WTC11 (cell line): ENCODE data around the gene CNTFR. TPM values are rescaled to one million over a fixed set of nuclear protein-coding genes. Genes with fewer than 3 reads are reported as not detected.

Source experiments
- ATAC-seq: fragments of 200-7000 bp; cut with Tn5 transposase; 2 replicates; pipeline ENCODE4 v1.10.0; 2021; ENCODE audit warnings: mild to moderate bottlenecking, moderate library complexity
- CTCF ChIA-PET: fragments of 300-600 bp; sonication (Branson Sonifier 250); formaldehyde crosslinking; loops from one replicate; lab custom pipeline; 2021; ENCODE audit warnings: antibody characterized with exemption; lab: Charles Lee
- POLR2A ChIA-PET: fragments of 350-600 bp; sonication (Branson Sonifier 250); formaldehyde crosslinking; loops from one replicate; lab custom pipeline; 2021; ENCODE audit warnings: antibody characterized with exemption; lab: Charles Lee
- DNase-seq: peaks from one replicate; pipeline ENCODE4 v3.0.0; 2021; ENCODE audit warnings: low spot score
- H3K27ac Mint-ChIP-seq: 2 replicates; pipeline ENCODE4 v1.8.0; 2021; ENCODE audit warnings: mixed read lengths
- H3K27me3 Mint-ChIP-seq: 2 replicates; pipeline ENCODE4 v1.8.0; 2021; ENCODE audit warnings: low read depth, mild to moderate bottlenecking, moderate library complexity, mixed read lengths
- H3K36me3 Mint-ChIP-seq: 2 replicates; pipeline ENCODE4 v1.8.0; 2021; ENCODE audit warnings: mixed read lengths
- H3K4me1 Mint-ChIP-seq: 2 replicates; pipeline ENCODE4 v1.8.0; 2022; ENCODE audit warnings: mixed read lengths
- H3K4me3 Mint-ChIP-seq: 2 replicates; pipeline ENCODE4 v1.8.0; 2021; ENCODE audit warnings: mild to moderate bottlenecking, moderate library complexity, mixed read lengths
- H3K9me3 Mint-ChIP-seq: 2 replicates; pipeline ENCODE4 v1.8.0; 2021; ENCODE audit warnings: mixed read lengths
- CREB1 ChIP-seq: sonication (generic); formaldehyde crosslinking; IDR thresholded peaks from 2 replicates; pipeline ENCODE4 v1.8.0; 2023; ENCODE audit warnings: mild to moderate bottlenecking, missing genetic modification reagents
- CREM ChIP-seq: sonication (generic); formaldehyde crosslinking; IDR thresholded peaks from 2 replicates; pipeline ENCODE4 v1.8.1; 2022; ENCODE audit warnings: mild to moderate bottlenecking, missing genetic modification reagents, moderate library complexity
- ESRRA ChIP-seq: sonication (generic); formaldehyde crosslinking; IDR thresholded peaks from 2 replicates; pipeline ENCODE4 v1.8.1; 2022; ENCODE audit warnings: mild to moderate bottlenecking, missing genetic modification reagents, borderline replicate concordance
- FOXK1 ChIP-seq: sonication (generic); formaldehyde crosslinking; IDR thresholded peaks from 2 replicates; pipeline ENCODE4 v1.8.0; 2022; ENCODE audit warnings: mild to moderate bottlenecking, moderate library complexity, missing genetic modification reagents
- GABPB1 ChIP-seq: sonication (generic); formaldehyde crosslinking; IDR thresholded peaks from 2 replicates; pipeline ENCODE4 v1.8.1; 2023; ENCODE audit warnings: mild to moderate bottlenecking, missing genetic modification reagents
- IRF2 ChIP-seq: sonication (generic); formaldehyde crosslinking; IDR thresholded peaks from 2 replicates; pipeline ENCODE4 v1.8.0; 2022; ENCODE audit warnings: low read depth, missing genetic modification reagents, borderline replicate concordance
- PRRX2 ChIP-seq: fragments of 250-450 bp; sonication (Bioruptor Pico); IDR thresholded peaks from 2 replicates; pipeline ENCODE4 v1.8.0; 2021; ENCODE audit warnings: mild to moderate bottlenecking
- total RNA-seq: library from RNA; stranded (reverse); gene quantifications from 3 replicates; pipeline ENCODE4 v1.2.3, GENCODE V29; 2021
- TF ChIP-seq, protein P1 (sequence below): sonication (generic); formaldehyde crosslinking; IDR thresholded peaks from 2 replicates; pipeline ENCODE4 v1.8.1; 2022; ENCODE audit warnings: low read depth, missing genetic modification reagents, borderline replicate concordance
- TF ChIP-seq, protein P2 (sequence below): sonication (generic); formaldehyde crosslinking; IDR thresholded peaks from 2 replicates; pipeline ENCODE4 v1.8.1; 2023; ENCODE audit warnings: mild to moderate bottlenecking, missing genetic modification reagents, moderate library complexity
- TF ChIP-seq, protein P3 (sequence below): sonication (generic); formaldehyde crosslinking; IDR thresholded peaks from 2 replicates; pipeline ENCODE4 v1.8.1; 2023; ENCODE audit warnings: mild to moderate bottlenecking, missing genetic modification reagents
- TF ChIP-seq, protein P4 (sequence below): sonication (generic); formaldehyde crosslinking; IDR thresholded peaks from 2 replicates; pipeline ENCODE4 v1.8.1; 2023; ENCODE audit warnings: mild to moderate bottlenecking, missing genetic modification reagents, borderline replicate concordance
- TF ChIP-seq, protein P5 (sequence below): sonication (generic); formaldehyde crosslinking; conservative IDR thresholded peaks from 2 replicates; pipeline ENCODE4 v1.8.1; 2023; ENCODE audit warnings: mild to moderate bottlenecking, low read depth, missing genetic modification reagents, moderate library complexity
- TF ChIP-seq, protein P6 (sequence below): sonication (generic); formaldehyde crosslinking; IDR thresholded peaks from 2 replicates; pipeline ENCODE4 v1.8.1; 2023; ENCODE audit warnings: mild to moderate bottlenecking, missing genetic modification reagents
- TF ChIP-seq, protein P7 (sequence below): sonication (generic); formaldehyde crosslinking; IDR thresholded peaks from 2 replicates; pipeline ENCODE4 v1.8.1; 2023; ENCODE audit warnings: mild to moderate bottlenecking, missing genetic modification reagents, moderate library complexity
- TF ChIP-seq, protein P8 (sequence below): fragments of 200-600 bp; IDR thresholded peaks from 2 replicates; pipeline ENCODE4 v1.8.0; 2022; ENCODE audit warnings: antibody characterized with exemption
- TF ChIP-seq, protein P9 (sequence below): sonication (generic); formaldehyde crosslinking; IDR thresholded peaks from 2 replicates; pipeline ENCODE4 v1.8.0; 2023; ENCODE audit warnings: missing genetic modification reagents
- TF ChIP-seq, protein P10 (sequence below): sonication (generic); formaldehyde crosslinking; IDR thresholded peaks from 2 replicates; pipeline ENCODE4 v1.8.1; 2022; ENCODE audit warnings: low read depth, mild to moderate bottlenecking, moderate library complexity, missing genetic modification reagents, borderline replicate concordance

Gene CNTFR
- total RNA-seq, 1 experiment from 2014 or later: 18.0 TPM

DNA sequence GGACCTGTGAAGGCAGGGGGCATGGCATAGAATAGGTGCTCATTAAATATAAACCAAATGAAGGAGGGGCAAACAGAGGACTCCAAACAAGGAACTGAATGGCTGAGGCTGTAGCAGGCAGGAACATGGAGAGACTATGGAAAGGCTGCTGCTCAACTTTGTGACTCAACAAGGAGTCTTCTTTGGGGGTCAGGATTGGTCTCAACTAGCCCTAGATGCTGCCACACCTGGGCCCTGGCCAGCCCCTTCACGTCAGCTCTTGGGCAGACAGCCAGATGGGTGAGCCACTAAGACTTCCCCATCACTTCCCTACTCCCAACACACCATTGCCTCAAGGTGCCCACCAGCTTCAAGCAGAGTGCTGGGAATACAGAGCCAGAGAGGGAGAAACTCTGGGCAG is 11.4 kb upstream of the CNTFR start (continued):
- TF ChIP-seq, protein P1, sequence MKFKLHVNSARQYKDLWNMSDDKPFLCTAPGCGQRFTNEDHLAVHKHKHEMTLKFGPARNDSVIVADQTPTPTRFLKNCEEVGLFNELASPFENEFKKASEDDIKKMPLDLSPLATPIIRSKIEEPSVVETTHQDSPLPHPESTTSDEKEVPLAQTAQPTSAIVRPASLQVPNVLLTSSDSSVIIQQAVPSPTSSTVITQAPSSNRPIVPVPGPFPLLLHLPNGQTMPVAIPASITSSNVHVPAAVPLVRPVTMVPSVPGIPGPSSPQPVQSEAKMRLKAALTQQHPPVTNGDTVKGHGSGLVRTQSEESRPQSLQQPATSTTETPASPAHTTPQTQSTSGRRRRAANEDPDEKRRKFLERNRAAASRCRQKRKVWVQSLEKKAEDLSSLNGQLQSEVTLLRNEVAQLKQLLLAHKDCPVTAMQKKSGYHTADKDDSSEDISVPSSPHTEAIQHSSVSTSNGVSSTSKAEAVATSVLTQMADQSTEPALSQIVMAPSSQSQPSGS (CRISPR knock-in tag): no peak
- TF ChIP-seq, protein P2, sequence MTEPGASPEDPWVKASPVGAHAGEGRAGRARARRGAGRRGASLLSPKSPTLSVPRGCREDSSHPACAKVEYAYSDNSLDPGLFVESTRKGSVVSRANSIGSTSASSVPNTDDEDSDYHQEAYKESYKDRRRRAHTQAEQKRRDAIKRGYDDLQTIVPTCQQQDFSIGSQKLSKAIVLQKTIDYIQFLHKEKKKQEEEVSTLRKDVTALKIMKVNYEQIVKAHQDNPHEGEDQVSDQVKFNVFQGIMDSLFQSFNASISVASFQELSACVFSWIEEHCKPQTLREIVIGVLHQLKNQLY: no peak
- TF ChIP-seq CREB1 (no peak), ESRRA (CRISPR knock-in tag) (no peak), GABPB1 (CRISPR knock-in tag) (no peak), FOXK1 (CRISPR knock-in tag) (no peak)
- TF ChIP-seq, protein P3, sequence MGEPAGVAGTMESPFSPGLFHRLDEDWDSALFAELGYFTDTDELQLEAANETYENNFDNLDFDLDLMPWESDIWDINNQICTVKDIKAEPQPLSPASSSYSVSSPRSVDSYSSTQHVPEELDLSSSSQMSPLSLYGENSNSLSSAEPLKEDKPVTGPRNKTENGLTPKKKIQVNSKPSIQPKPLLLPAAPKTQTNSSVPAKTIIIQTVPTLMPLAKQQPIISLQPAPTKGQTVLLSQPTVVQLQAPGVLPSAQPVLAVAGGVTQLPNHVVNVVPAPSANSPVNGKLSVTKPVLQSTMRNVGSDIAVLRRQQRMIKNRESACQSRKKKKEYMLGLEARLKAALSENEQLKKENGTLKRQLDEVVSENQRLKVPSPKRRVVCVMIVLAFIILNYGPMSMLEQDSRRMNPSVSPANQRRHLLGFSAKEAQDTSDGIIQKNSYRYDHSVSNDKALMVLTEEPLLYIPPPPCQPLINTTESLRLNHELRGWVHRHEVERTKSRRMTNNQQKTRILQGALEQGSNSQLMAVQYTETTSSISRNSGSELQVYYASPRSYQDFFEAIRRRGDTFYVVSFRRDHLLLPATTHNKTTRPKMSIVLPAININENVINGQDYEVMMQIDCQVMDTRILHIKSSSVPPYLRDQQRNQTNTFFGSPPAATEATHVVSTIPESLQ (CRISPR knock-in tag): no peak
- TF ChIP-seq, protein P4, sequence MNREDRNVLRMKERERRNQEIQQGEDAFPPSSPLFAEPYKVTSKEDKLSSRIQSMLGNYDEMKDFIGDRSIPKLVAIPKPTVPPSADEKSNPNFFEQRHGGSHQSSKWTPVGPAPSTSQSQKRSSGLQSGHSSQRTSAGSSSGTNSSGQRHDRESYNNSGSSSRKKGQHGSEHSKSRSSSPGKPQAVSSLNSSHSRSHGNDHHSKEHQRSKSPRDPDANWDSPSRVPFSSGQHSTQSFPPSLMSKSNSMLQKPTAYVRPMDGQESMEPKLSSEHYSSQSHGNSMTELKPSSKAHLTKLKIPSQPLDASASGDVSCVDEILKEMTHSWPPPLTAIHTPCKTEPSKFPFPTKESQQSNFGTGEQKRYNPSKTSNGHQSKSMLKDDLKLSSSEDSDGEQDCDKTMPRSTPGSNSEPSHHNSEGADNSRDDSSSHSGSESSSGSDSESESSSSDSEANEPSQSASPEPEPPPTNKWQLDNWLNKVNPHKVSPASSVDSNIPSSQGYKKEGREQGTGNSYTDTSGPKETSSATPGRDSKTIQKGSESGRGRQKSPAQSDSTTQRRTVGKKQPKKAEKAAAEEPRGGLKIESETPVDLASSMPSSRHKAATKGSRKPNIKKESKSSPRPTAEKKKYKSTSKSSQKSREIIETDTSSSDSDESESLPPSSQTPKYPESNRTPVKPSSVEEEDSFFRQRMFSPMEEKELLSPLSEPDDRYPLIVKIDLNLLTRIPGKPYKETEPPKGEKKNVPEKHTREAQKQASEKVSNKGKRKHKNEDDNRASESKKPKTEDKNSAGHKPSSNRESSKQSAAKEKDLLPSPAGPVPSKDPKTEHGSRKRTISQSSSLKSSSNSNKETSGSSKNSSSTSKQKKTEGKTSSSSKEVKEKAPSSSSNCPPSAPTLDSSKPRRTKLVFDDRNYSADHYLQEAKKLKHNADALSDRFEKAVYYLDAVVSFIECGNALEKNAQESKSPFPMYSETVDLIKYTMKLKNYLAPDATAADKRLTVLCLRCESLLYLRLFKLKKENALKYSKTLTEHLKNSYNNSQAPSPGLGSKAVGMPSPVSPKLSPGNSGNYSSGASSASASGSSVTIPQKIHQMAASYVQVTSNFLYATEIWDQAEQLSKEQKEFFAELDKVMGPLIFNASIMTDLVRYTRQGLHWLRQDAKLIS (CRISPR knock-in tag): no peak
- TF ChIP-seq, protein P5, sequence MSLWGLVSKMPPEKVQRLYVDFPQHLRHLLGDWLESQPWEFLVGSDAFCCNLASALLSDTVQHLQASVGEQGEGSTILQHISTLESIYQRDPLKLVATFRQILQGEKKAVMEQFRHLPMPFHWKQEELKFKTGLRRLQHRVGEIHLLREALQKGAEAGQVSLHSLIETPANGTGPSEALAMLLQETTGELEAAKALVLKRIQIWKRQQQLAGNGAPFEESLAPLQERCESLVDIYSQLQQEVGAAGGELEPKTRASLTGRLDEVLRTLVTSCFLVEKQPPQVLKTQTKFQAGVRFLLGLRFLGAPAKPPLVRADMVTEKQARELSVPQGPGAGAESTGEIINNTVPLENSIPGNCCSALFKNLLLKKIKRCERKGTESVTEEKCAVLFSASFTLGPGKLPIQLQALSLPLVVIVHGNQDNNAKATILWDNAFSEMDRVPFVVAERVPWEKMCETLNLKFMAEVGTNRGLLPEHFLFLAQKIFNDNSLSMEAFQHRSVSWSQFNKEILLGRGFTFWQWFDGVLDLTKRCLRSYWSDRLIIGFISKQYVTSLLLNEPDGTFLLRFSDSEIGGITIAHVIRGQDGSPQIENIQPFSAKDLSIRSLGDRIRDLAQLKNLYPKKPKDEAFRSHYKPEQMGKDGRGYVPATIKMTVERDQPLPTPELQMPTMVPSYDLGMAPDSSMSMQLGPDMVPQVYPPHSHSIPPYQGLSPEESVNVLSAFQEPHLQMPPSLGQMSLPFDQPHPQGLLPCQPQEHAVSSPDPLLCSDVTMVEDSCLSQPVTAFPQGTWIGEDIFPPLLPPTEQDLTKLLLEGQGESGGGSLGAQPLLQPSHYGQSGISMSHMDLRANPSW (CRISPR knock-in tag): no peak
- TF ChIP-seq, protein P6, sequence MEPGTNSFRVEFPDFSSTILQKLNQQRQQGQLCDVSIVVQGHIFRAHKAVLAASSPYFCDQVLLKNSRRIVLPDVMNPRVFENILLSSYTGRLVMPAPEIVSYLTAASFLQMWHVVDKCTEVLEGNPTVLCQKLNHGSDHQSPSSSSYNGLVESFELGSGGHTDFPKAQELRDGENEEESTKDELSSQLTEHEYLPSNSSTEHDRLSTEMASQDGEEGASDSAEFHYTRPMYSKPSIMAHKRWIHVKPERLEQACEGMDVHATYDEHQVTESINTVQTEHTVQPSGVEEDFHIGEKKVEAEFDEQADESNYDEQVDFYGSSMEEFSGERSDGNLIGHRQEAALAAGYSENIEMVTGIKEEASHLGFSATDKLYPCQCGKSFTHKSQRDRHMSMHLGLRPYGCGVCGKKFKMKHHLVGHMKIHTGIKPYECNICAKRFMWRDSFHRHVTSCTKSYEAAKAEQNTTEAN (CRISPR knock-in tag): no peak
- TF ChIP-seq, all 79 proteins: peak for 0

DNA sequence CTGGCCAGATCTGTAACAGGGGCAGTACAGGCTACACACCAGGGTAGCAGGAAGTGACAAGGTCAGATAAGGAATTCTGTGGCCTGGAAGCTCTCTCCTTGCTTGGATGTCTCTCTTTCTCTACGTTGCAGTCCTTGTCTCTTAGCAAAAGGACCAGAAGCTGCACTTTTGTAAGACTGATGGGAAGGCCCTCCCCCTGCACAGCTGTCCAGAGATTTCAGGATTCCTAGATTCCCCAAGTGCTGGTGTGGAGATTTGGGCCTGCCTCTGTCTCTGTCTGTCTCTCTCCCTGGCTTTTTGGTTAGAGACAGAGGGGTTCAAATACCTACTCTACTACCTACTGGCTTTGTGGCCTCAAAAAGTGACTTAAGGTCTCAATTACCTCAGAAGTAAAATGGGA is 10.0 kb upstream of the CNTFR start:
- Mint-ChIP-seq H3K9me3 (no peaks in the 10 kb centered on the region), H3K36me3 (no peaks in the 10 kb centered on the region), H3K4me3 (no peak overlapping the region), H3K27me3 (peaks cover 6% of the 10 kb centered on the region), H3K27ac (no peak overlapping the region), H3K4me1 (peaks cover 9% of the 10 kb centered on the region)
- ChIA-PET POLR2A (interaction anchor here (0.9 kb wide), 1 partner anchor 9 kb away, joined by 3 read pairs; no protein-coding TSS in a partner anchor), CTCF (interaction anchor here (1.2 to 5.4 kb wide), 6 partner anchors 8 to 196 kb away, joined by 3 to 31 read pairs (median 6); no protein-coding TSS in a partner anchor)
- DNase-seq: no peak
- ATAC-seq: no peak
- TF ChIP-seq, protein P7, sequence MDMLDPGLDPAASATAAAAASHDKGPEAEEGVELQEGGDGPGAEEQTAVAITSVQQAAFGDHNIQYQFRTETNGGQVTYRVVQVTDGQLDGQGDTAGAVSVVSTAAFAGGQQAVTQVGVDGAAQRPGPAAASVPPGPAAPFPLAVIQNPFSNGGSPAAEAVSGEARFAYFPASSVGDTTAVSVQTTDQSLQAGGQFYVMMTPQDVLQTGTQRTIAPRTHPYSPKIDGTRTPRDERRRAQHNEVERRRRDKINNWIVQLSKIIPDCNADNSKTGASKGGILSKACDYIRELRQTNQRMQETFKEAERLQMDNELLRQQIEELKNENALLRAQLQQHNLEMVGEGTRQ (CRISPR knock-in tag): no peak
- TF ChIP-seq, protein P8, sequence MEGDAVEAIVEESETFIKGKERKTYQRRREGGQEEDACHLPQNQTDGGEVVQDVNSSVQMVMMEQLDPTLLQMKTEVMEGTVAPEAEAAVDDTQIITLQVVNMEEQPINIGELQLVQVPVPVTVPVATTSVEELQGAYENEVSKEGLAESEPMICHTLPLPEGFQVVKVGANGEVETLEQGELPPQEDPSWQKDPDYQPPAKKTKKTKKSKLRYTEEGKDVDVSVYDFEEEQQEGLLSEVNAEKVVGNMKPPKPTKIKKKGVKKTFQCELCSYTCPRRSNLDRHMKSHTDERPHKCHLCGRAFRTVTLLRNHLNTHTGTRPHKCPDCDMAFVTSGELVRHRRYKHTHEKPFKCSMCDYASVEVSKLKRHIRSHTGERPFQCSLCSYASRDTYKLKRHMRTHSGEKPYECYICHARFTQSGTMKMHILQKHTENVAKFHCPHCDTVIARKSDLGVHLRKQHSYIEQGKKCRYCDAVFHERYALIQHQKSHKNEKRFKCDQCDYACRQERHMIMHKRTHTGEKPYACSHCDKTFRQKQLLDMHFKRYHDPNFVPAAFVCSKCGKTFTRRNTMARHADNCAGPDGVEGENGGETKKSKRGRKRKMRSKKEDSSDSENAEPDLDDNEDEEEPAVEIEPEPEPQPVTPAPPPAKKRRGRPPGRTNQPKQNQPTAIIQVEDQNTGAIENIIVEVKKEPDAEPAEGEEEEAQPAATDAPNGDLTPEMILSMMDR: no peak
- TF ChIP-seq CREM (CRISPR knock-in tag): no peak
- TF ChIP-seq, protein P2: no peak
- TF ChIP-seq PRRX2 (CRISPR knock-in tag): no peak
- TF ChIP-seq FOXK1 (CRISPR knock-in tag): no peak
- TF ChIP-seq, protein P9, sequence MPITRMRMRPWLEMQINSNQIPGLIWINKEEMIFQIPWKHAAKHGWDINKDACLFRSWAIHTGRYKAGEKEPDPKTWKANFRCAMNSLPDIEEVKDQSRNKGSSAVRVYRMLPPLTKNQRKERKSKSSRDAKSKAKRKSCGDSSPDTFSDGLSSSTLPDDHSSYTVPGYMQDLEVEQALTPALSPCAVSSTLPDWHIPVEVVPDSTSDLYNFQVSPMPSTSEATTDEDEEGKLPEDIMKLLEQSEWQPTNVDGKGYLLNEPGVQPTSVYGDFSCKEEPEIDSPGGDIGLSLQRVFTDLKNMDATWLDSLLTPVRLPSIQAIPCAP: no peak
- TF ChIP-seq, protein P10, sequence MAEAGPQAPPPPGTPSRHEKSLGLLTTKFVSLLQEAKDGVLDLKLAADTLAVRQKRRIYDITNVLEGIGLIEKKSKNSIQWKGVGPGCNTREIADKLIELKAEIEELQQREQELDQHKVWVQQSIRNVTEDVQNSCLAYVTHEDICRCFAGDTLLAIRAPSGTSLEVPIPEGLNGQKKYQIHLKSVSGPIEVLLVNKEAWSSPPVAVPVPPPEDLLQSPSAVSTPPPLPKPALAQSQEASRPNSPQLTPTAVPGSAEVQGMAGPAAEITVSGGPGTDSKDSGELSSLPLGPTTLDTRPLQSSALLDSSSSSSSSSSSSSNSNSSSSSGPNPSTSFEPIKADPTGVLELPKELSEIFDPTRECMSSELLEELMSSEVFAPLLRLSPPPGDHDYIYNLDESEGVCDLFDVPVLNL (CRISPR knock-in tag): no peak
- no peak for TF ChIP-seq IRF2 (CRISPR knock-in tag)
